Brain microvascular endothelial cell (primary cell): ENCODE measurements around the gene KCNIP4.

Experiments used
- DNase-seq: peaks from one replicate; pipeline ENCODE4 v3.0.0-alpha.2; 2020
- H3K27ac ChIP-seq: fragments of 250-450 bp; sonication (Bioruptor Pico); 2 replicates; pipeline ENCODE4 v1.5.1; 2020; ENCODE audit warnings: mild to moderate bottlenecking, moderate library complexity
- H3K27me3 ChIP-seq: fragments of 250-450 bp; sonication (Bioruptor Pico); replicated peaks from 2 replicates; pipeline ENCODE4 v1.5.1; 2020; ENCODE audit warnings: mild to moderate bottlenecking
- H3K36me3 ChIP-seq: fragments of 250-450 bp; sonication (Bioruptor Pico); replicated peaks from 2 replicates; pipeline ENCODE4 v1.5.1; 2020; ENCODE audit warnings: mild to moderate bottlenecking
- H3K4me3 ChIP-seq: 2 replicates; pipeline ENCODE4 v1.5.1; 2011; ENCODE audit warnings: low read depth, mild to moderate bottlenecking, control low read depth, low read length, moderate library complexity
- in situ Hi-C: cut with HindIII; loops from 2 replicates; pipeline ENCODE4 v1.10.0; 2017; ENCODE audit warnings: low sequenced_read_pairs, low pct_ligation_motif_present
- TF ChIP-seq, protein P1 (sequence below): IDR thresholded peaks from 2 replicates; pipeline ENCODE4 v1.5.1; 2011; ENCODE audit warnings: low read depth, mild to moderate bottlenecking, moderate library complexity, low read length, control low read depth, inconsistent platforms; ENCODE audit errors: missing control alignments

Gene KCNIP4

GRCh38 chr4:21118301-21118700 lies 830.3 kb downstream of the KCNIP4 start:
- TF ChIP-seq, protein P1, sequence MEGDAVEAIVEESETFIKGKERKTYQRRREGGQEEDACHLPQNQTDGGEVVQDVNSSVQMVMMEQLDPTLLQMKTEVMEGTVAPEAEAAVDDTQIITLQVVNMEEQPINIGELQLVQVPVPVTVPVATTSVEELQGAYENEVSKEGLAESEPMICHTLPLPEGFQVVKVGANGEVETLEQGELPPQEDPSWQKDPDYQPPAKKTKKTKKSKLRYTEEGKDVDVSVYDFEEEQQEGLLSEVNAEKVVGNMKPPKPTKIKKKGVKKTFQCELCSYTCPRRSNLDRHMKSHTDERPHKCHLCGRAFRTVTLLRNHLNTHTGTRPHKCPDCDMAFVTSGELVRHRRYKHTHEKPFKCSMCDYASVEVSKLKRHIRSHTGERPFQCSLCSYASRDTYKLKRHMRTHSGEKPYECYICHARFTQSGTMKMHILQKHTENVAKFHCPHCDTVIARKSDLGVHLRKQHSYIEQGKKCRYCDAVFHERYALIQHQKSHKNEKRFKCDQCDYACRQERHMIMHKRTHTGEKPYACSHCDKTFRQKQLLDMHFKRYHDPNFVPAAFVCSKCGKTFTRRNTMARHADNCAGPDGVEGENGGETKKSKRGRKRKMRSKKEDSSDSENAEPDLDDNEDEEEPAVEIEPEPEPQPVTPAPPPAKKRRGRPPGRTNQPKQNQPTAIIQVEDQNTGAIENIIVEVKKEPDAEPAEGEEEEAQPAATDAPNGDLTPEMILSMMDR, result no peak
- in situ Hi-C loops, result no loop called here

DNA sequence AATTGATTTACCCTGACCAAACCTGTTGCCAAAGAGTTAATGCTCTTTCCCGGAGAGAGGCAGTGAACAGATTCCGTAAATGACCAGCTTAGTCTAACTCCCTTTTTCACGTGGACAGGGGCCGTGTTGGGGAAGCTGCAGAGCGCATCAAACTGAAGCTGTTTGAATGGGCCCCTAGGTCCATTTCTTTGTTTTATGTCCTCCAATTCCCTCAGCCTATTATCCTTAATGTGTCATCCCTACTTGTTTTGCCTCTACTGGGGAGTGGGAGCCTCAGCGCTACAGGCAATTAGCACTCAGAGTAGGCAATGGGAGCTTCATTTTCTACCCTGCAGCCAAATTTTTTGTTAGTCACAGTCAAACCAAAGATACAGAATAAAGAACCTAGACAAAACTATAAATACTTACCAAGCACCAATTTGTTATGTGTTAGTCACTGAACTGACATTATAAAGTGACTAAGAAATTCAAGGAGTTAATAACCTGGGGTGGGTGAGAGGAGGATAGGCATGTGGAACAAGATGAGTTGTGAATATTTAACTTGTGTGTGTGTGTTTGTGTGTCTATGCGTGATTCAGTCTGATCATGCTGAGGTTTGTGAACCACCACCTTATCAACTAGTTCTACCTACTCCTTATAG lies 830.9 kb downstream of the KCNIP4 start:
- H3K27me3 ChIP-seq, result no peaks in the 10 kb centered on the region
- no peaks in the 10 kb centered on the region for H3K36me3 ChIP-seq
- H3K27ac ChIP-seq, result no peak overlapping the region
- DNase-seq, result no peak
- TF ChIP-seq, protein P1, result no peak
- in situ Hi-C loops, result no loop called here
- no peak overlapping the region for H3K4me3 ChIP-seq

More at GRCh38 chr4:21118301-21118700, 830.3 kb downstream of the KCNIP4 start:
- no peak overlapping the region for H3K4me3 ChIP-seq
- no peaks in the 10 kb centered on the region for H3K36me3 ChIP-seq
- H3K27ac ChIP-seq, result no peak overlapping the region
- no peaks in the 10 kb centered on the region for H3K27me3 ChIP-seq
- no peak for DNase-seq

GRCh38 chr4:21113496-21114223 lies 834.9 kb downstream of the KCNIP4 start:
- H3K27ac ChIP-seq, result no peak overlapping the region
- H3K4me3 ChIP-seq, result no peak overlapping the region
- no peaks in the 10 kb centered on the region for H3K27me3 ChIP-seq
- DNase-seq, result no peak
- TF ChIP-seq, protein P1, result no peak
- in situ Hi-C loops, result no loop called here
- no peaks in the 10 kb centered on the region for H3K36me3 ChIP-seq

DNA sequence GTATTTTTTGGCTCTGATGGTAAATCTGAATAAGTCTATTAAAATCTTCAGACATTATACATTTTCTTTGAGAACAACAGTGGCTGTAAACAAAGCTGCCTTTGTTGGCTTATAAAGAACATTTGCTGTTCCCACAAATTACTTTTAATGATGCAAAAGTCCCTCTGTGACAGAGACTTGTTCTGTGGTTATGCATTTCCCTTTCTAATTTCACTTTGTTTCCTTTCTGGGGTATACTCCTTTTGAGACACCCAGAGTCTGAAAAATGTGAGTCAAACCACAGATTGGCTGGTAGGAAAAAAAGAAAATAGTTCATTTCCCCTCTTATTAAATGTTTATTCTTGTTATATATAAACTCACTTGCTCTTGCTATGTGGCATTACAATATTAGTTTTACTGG lies 845.9 kb downstream of the KCNIP4 start:
- no peak for DNase-seq
- H3K36me3 ChIP-seq, result no peaks in the 10 kb centered on the region
- in situ Hi-C loops, result no loop called here
- H3K27ac ChIP-seq, result no peak overlapping the region
- no peaks in the 10 kb centered on the region for H3K27me3 ChIP-seq
- TF ChIP-seq, protein P1, result no peak
- H3K4me3 ChIP-seq, result no peak overlapping the region

- DNase-seq, result no peak
- H3K4me3 ChIP-seq, result no peak overlapping the region
Measured at GRCh38 chr4:21097865-21098264, 850.7 kb downstream of the KCNIP4 start.

More at GRCh38 chr4:21097865-21098264, 850.7 kb downstream of the KCNIP4 start:
- TF ChIP-seq, protein P1, result no peak
- H3K36me3 ChIP-seq, result no peaks in the 10 kb centered on the region
- in situ Hi-C loops, result no loop called here
- H3K27ac ChIP-seq, result no peak overlapping the region
- H3K27me3 ChIP-seq, result no peaks in the 10 kb centered on the region
